Stomach smooth muscle (tissue), 2 donors: ENCODE measurements around the gene NSMCE1.
A peak's percentile ranks its signal among the peaks of the same experiment; 100 is the strongest.
"Not testable (repeated sequence)": the region's sequence is repeated elsewhere in the genome, so short reads cannot be mapped to it uniquely, and the experiment has no call there.

Experiments used
- H3K27ac ChIP-seq: one replicate; pipeline ENCODE4 v1.7.0; 2013; ENCODE audit warnings: mild to moderate bottlenecking, low read length, inconsistent platforms
- H3K27me3 ChIP-seq, 2 donors: one replicate each; pipeline ENCODE4 v1.7.0; 2013; ENCODE audit warnings: low read length in 2 of 2; ENCODE audit not compliant: insufficient read depth in 2 of 2, control insufficient read depth in 1 of 2
- H3K36me3 ChIP-seq, 2 donors: one replicate each; pipeline ENCODE4 v1.7.0; 2013; ENCODE audit warnings: low read length in 2 of 2; ENCODE audit not compliant: control insufficient read depth in 2 of 2, insufficient read depth in 2 of 2
- H3K4me1 ChIP-seq: one replicate; pipeline ENCODE4 v1.7.0; 2013; ENCODE audit warnings: low read length; ENCODE audit not compliant: control insufficient read depth, insufficient read depth
- H3K4me3 ChIP-seq, 2 donors: one replicate each; pipeline ENCODE4 v1.7.0; 2013; ENCODE audit warnings: low read length in 2 of 2
- H3K9ac ChIP-seq, 2 donors: one replicate each; pipeline ENCODE4 v1.7.0; 2013; ENCODE audit warnings: low read length in 2 of 2, mild to moderate bottlenecking in 1 of 2
- H3K9me3 ChIP-seq, 2 donors: one replicate each; pipeline ENCODE4 v1.7.0; 2013; ENCODE audit warnings: low read length in 2 of 2; ENCODE audit not compliant: control insufficient read depth in 2 of 2
- donor health status: healthy.
- donor health status: Pancreatic carcinoma.

The NSMCE1 gene

GRCh38 chr16:27251541-27252205 is 16.9 kb downstream of the NSMCE1 start:
- Histone ChIP-seq H3K9ac (no peak overlapping the region), H3K4me1 (peaks cover 18% of the 10 kb centered on the region), H3K27ac (no peak overlapping the region), H3K9me3 (no peaks in the 10 kb centered on the region), H3K27me3 (no peaks in the 10 kb centered on the region), H3K4me3 (no peak overlapping the region), H3K36me3 (peaks cover 0 to 9% of the 10 kb centered on the region in 2 donors)

- peaks cover 30% of the 10 kb centered on the region for H3K4me1 ChIP-seq
- H3K9ac ChIP-seq, H3K27ac ChIP-seq, H3K36me3 ChIP-seq, H3K9me3 ChIP-seq, H3K27me3 ChIP-seq, H3K4me3 ChIP-seq: not testable (repeated sequence)
These were observed 19.7 kb downstream of the NSMCE1 start for GRCh38 chr16:27248886-27249285.

GRCh38 chr16:27248036-27248435 is 20.5 kb downstream of the NSMCE1 start:
- no peak overlapping the region for H3K9ac ChIP-seq
- H3K4me3 ChIP-seq: no peak overlapping the region
- H3K27ac ChIP-seq: no peak overlapping the region
- no peaks in the 10 kb centered on the region for H3K36me3 ChIP-seq
- peaks cover 36% of the 10 kb centered on the region for H3K4me1 ChIP-seq
- H3K9me3 ChIP-seq: no peaks in the 10 kb centered on the region
- H3K27me3 ChIP-seq: no peaks in the 10 kb centered on the region

GRCh38 chr16:27247076-27247475 is 21.5 kb downstream of the NSMCE1 start:
- Histone ChIP-seq H3K4me1 (peaks cover 45% of the 10 kb centered on the region), H3K27ac (peak overlapping the region; percentile 91)
- not testable (repeated sequence) for H3K27me3 ChIP-seq, H3K36me3 ChIP-seq, H3K4me3 ChIP-seq, H3K9me3 ChIP-seq, H3K9ac ChIP-seq

GRCh38 chr16:27246439-27246838 is 22.1 kb downstream of the NSMCE1 start:
- H3K27ac ChIP-seq: peak overlapping the region; percentile 91

GRCh38 chr16:27245276-27246172 is 23.0 kb downstream of the NSMCE1 start:
- Histone ChIP-seq H3K27me3 (no peaks in the 10 kb centered on the region), H3K9me3 (no peaks in the 10 kb centered on the region), H3K36me3 (no peaks in the 10 kb centered on the region), H3K4me3 (peak overlapping the region in 1 of 2 donors; percentile 29), H3K9ac (peak overlapping the region; percentile 43 to 58), H3K27ac (peak overlapping the region; percentile 91), H3K4me1 (peaks cover 60% of the 10 kb centered on the region)

More at GRCh38 chr16:27246439-27246838, 22.1 kb downstream of the NSMCE1 start:
- no peaks in the 10 kb centered on the region for H3K36me3 ChIP-seq
- no peaks in the 10 kb centered on the region for H3K9me3 ChIP-seq
- peaks cover 50% of the 10 kb centered on the region for H3K4me1 ChIP-seq
- H3K27me3 ChIP-seq: no peaks in the 10 kb centered on the region
- H3K4me3 ChIP-seq: no peak overlapping the region
- H3K9ac ChIP-seq: no peak overlapping the region

GRCh38 chr16:27244363-27244755 is 24.2 kb downstream of the NSMCE1 start:
- peak overlapping the region; percentile 91 for H3K27ac ChIP-seq
- peak overlapping the region in 1 of 2 donors; percentile 43 for H3K9ac ChIP-seq
- peaks cover 68% of the 10 kb centered on the region for H3K4me1 ChIP-seq

GRCh38 chr16:27243725-27244362 is 24.7 kb downstream of the NSMCE1 start:
- Histone ChIP-seq H3K9me3 (no peaks in the 10 kb centered on the region), H3K9ac (peak overlapping the region in 1 of 2 donors; percentile 42)

More at GRCh38 chr16:27244363-27244755, 24.2 kb downstream of the NSMCE1 start:
- Histone ChIP-seq H3K4me3 (no peak overlapping the region), H3K27me3 (no peaks in the 10 kb centered on the region), H3K9me3 (no peaks in the 10 kb centered on the region), H3K36me3 (no peaks in the 10 kb centered on the region)

GRCh38 chr16:27242868-27243590 is 25.5 kb downstream of the NSMCE1 start:
- H3K4me3 ChIP-seq: peak overlapping the region; percentile 32 to 69
- peak overlapping the region; percentile 91 for H3K27ac ChIP-seq

More at GRCh38 chr16:27243725-27244362, 24.7 kb downstream of the NSMCE1 start:
- H3K27me3 ChIP-seq: no peaks in the 10 kb centered on the region
- peak overlapping the region in 1 of 2 donors; percentile 69 for H3K4me3 ChIP-seq
- peaks cover 68% of the 10 kb centered on the region for H3K4me1 ChIP-seq
- no peaks in the 10 kb centered on the region for H3K36me3 ChIP-seq
- H3K27ac ChIP-seq: peak overlapping the region; percentile 91

GRCh38 chr16:27242398-27242797 is 26.2 kb downstream of the NSMCE1 start:
- Histone ChIP-seq H3K36me3 (no peaks in the 10 kb centered on the region), H3K9me3 (no peaks in the 10 kb centered on the region), H3K27ac (peak overlapping the region; percentile 91), H3K9ac (peak overlapping the region; percentile 42 to 69), H3K27me3 (no peaks in the 10 kb centered on the region), H3K4me3 (peak overlapping the region; percentile 32 to 69), H3K4me1 (peaks cover 75% of the 10 kb centered on the region)

More at GRCh38 chr16:27242868-27243590, 25.5 kb downstream of the NSMCE1 start:
- H3K9ac ChIP-seq: peak overlapping the region; percentile 42 to 69
- H3K27me3 ChIP-seq: no peaks in the 10 kb centered on the region
- H3K9me3 ChIP-seq: no peaks in the 10 kb centered on the region
- H3K36me3 ChIP-seq: no peaks in the 10 kb centered on the region
- peaks cover 71% of the 10 kb centered on the region for H3K4me1 ChIP-seq
